ENCODE measurements around the gene USP12. TPM values are rescaled to one million over a fixed set of nuclear protein-coding genes. Genes with fewer than 3 reads are reported as not detected.
A peak's percentile ranks its signal among the peaks of the same experiment; 100 is the strongest.

The USP12 gene
- total and polyA plus RNA-seq, 3 experiments from 2014 or later = 14.5 to 73.2 (median 72.1) TPM

GRCh38 chr13:27131906-27132305 lies 39.7 kb downstream of the USP12 start:
- Histone ChIP-seq H3K27me3 (ENCODE audit: insufficient read depth, low read length, poor library complexity, severe bottlenecking) (no peaks in the 10 kb centered on the region), H3K9me3 (ENCODE audit: low read length) (no peaks in the 10 kb centered on the region), H3K4me1 (ENCODE audit: insufficient read depth, low read length) (peaks cover 34% of the 10 kb centered on the region), H3K36me3 (ENCODE audit: insufficient read depth, low read length) (no peaks in the 10 kb centered on the region), H3K4me3 (ENCODE audit: low read length) (no peak overlapping the region), H3K27ac (ENCODE audit: low read depth, low read length) (no peak overlapping the region)
- DNase-seq = no peak
- ChIA-PET POLR2A (interaction anchor here (1.4 kb wide), 1 partner anchor 39 kb away, joined by 3 read pairs; no protein-coding TSS in a partner anchor), CTCF (no interaction called here)
- Mint-ChIP-seq H3K4me3 (peak overlapping the region in 6 of 7 donors; percentile 32 to 75 (median 62)), H3K27me3 (no peaks in the 10 kb centered on the region), H3K9me3 (peaks cover 0 to 2% (median 0%) of the 10 kb centered on the region in 5 donors), H3K4me1 (peaks cover 62 to 94% (median 81%) of the 10 kb centered on the region in 3 donors), H3K27ac (peak overlapping the region; percentile 73 to 92 (median 88)), H3K36me3 (peaks cover 0 to 6% (median 2%) of the 10 kb centered on the region in 3 donors)

DNA sequence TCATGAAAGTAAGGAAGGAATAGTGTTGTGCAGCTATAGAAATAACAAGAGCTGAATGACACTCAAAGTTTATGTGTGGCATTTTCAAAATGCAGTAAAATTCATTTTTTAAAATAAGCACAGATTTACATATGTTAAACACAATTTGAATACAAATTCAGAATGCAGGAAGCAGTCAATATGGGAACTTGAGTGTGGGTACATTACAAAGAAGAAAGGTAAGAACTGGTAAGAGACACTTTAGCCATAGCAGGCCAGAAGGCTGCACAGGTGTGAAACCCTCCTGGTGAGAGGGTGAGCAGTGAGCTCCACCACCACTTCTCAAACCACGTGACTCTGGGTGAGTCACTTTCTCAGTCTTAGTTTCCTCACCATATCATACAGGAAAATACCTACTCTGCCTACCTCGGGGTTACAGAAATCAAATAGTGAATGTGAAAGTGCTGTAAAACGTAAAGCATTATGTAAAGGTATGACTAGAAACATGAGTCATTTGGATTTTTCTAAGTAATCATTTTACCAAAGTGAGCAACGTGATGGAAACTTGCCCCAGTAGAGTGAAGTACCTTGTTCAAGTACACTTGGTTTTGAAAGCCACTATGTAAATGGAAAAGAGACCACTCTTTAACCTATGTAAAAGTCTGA lies 40.5 kb downstream of the USP12 start:
- Histone ChIP-seq H3K9me3 (ENCODE audit: low read length) (no peaks in the 10 kb centered on the region), H3K27me3 (ENCODE audit: insufficient read depth, low read length, poor library complexity, severe bottlenecking) (no peaks in the 10 kb centered on the region), H3K4me3 (ENCODE audit: low read length) (no peak overlapping the region), H3K36me3 (ENCODE audit: insufficient read depth, low read length) (no peaks in the 10 kb centered on the region), H3K27ac (ENCODE audit: low read depth, low read length) (no peak overlapping the region), H3K4me1 (ENCODE audit: insufficient read depth, low read length) (peaks cover 34% of the 10 kb centered on the region)
- Mint-ChIP-seq H3K4me3 (peak overlapping the region; percentile 17 to 75 (median 64)), H3K9me3 (peaks cover 0 to 2% (median 0%) of the 10 kb centered on the region in 5 donors), H3K27ac (peak overlapping the region; percentile 73 to 92 (median 88)), H3K4me1 (peaks cover 66 to 95% (median 84%) of the 10 kb centered on the region in 3 donors), H3K36me3 (peaks cover 0 to 6% (median 2%) of the 10 kb centered on the region in 3 donors), H3K27me3 (no peaks in the 10 kb centered on the region)
- DNase-seq = peak; percentile 7 to 82 (median 62)
- CTCF ChIA-PET = interaction anchor here (1.6 kb wide), 1 partner anchor 21 kb away, joined by 3 read pairs; no protein-coding TSS in a partner anchor
- POLR2A ChIA-PET = interaction anchor here (1.4 kb wide), 1 partner anchor 40 kb away, joined by 3 read pairs; no protein-coding TSS in a partner anchor

DNA sequence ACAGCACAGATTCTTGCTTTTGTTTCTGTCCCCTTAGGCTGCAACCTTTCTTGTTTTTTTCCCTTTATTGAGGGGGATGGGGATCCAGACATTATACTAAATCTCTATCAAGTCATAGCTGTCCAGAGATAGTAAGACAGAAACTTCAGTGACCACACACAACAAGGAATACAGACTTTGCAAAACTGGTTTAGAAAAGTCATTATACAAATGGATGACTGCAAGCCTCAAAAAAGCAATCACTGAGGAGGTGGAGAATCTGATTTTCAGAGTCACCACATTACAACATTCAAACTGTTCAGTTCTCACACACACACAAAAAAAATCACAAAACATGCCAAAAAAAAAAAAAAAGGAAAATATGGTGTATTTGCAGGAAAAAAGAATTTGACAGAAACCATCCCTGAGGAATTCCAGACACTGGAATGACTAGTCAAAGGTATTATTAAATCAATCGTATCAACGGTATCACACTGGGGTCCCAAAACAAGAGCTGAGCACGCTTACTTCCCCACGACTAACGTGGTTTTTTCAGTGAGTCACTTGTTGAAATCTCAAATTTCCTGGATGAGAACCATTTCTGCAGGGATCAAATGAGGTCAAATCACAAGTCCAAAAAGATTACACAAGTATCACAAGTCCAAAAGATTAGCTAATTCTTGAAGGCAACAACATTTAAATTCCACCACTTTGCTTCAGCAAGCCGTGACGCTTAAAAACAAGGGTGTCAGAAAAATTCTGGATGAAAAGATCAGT lies 41.2 kb downstream of the USP12 start:
- H3K27me3 Mint-ChIP-seq = no peaks in the 10 kb centered on the region
- Histone ChIP-seq H3K4me3 (ENCODE audit: low read length) (no peak overlapping the region), H3K27ac (ENCODE audit: low read depth, low read length) (no peak overlapping the region), H3K9me3 (ENCODE audit: low read length) (no peaks in the 10 kb centered on the region), H3K36me3 (ENCODE audit: insufficient read depth, low read length) (no peaks in the 10 kb centered on the region), H3K4me1 (ENCODE audit: insufficient read depth, low read length) (peaks cover 34% of the 10 kb centered on the region), H3K27me3 (ENCODE audit: insufficient read depth, low read length, poor library complexity, severe bottlenecking) (no peaks in the 10 kb centered on the region)
- ChIA-PET CTCF (interaction anchor here (1.6 kb wide), 1 partner anchor 22 kb away, joined by 3 read pairs; no protein-coding TSS in a partner anchor), POLR2A (no interaction called here)
- H3K9me3 Mint-ChIP-seq = peaks cover 0 to 2% (median 0%) of the 10 kb centered on the region in 5 donors
- H3K27ac Mint-ChIP-seq = peak overlapping the region; percentile 4 to 92 (median 86)
- peaks cover 67 to 95% (median 80%) of the 10 kb centered on the region in 3 donors for H3K4me1 Mint-ChIP-seq
- peaks cover 0 to 6% (median 2%) of the 10 kb centered on the region in 3 donors for H3K36me3 Mint-ChIP-seq
- DNase-seq = no peak
- peak overlapping the region; percentile 8 to 66 (median 59) for H3K4me3 Mint-ChIP-seq

DNA sequence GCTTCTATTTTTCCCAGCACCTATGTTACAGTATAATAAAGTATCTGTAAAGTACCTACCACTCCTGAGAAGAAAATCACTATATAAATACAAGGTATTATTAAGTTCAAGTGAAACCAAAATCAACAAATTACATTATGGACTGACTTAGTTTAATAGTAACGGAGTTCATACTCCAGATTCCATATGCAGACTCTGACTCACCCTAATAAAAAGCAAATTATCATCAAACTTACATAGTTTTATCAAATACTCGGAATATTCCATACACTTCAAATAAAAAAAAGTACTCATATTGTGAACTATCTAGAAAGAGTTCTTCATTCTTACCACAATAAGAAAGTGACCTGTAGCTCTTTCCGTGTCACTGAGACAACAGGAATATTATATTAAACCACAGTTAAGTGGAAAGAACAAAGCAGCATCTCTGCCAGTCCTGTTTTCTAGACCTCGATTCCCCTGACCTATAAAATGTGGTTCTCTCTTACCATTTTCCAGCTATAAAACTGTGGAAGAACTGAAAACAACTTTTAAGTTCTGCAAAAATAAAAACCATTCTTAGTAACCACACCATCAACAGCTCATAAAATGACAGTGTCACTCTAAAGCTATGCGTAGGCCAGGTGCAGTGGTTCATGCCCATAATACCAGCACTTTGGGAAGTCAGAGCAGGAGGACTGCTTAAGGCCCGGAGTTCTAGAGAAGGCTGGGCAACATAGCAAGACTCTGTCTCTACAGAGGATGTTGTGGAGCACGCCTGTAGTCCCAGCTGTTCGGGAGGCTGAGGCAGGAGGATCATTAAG lies 42.6 kb downstream of the USP12 start:
- Mint-ChIP-seq H3K27me3 (no peaks in the 10 kb centered on the region), H3K9me3 (peaks cover 0 to 3% (median 2%) of the 10 kb centered on the region in 5 donors), H3K27ac (peak overlapping the region in 2 of 8 donors; percentile 23 to 54), H3K36me3 (peaks cover 2 to 9% (median 3%) of the 10 kb centered on the region in 3 donors), H3K4me1 (peaks cover 67 to 95% (median 87%) of the 10 kb centered on the region in 3 donors), H3K4me3 (peak overlapping the region in 1 of 7 donors; percentile 28)
- H3K36me3 ChIP-seq (ENCODE audit: insufficient read depth, low read length) = no peaks in the 10 kb centered on the region
- CTCF ChIA-PET = no interaction called here
- H3K27me3 ChIP-seq (ENCODE audit: insufficient read depth, low read length, poor library complexity, severe bottlenecking) = no peaks in the 10 kb centered on the region
- DNase-seq = no peak
- H3K4me3 ChIP-seq (ENCODE audit: low read length) = no peak overlapping the region
- POLR2A ChIA-PET = no interaction called here
- peaks cover 34% of the 10 kb centered on the region for H3K4me1 ChIP-seq (ENCODE audit: insufficient read depth, low read length)
- no peaks in the 10 kb centered on the region for H3K9me3 ChIP-seq (ENCODE audit: low read length)
- H3K27ac ChIP-seq (ENCODE audit: low read depth, low read length) = no peak overlapping the region

DNA sequence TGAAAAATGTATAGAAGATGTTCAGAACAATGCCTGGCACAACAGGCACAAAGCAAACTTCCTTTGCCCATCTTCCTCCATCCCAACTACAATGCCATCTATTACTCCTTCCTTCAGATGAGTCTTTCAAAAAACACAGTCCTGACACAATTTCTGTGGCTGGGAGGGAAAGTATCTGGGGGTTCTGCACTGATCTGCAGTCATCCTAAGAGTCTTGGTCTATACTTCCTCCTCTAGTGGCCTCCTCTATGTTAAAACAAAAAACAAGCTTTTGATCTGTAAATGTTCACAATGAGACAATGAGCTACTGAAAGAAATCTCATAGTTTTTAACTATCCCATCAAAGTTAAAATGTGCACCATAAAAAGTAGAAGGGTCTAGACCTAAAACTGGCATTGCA lies 44.8 kb downstream of the USP12 start:
- no peaks in the 10 kb centered on the region for H3K9me3 ChIP-seq (ENCODE audit: low read length)
- H3K4me1 Mint-ChIP-seq = peaks cover 59 to 89% (median 85%) of the 10 kb centered on the region in 3 donors
- no peaks in the 10 kb centered on the region for H3K27me3 ChIP-seq (ENCODE audit: insufficient read depth, low read length, poor library complexity, severe bottlenecking)
- H3K27ac ChIP-seq (ENCODE audit: low read depth, low read length) = no peak overlapping the region
- peaks cover 7 to 20% (median 15%) of the 10 kb centered on the region in 3 donors for H3K36me3 Mint-ChIP-seq
- no peak for DNase-seq
- POLR2A ChIA-PET = no interaction called here
- peak overlapping the region in 1 of 7 donors; percentile 1 for H3K4me3 Mint-ChIP-seq
- peaks cover 2 to 10% (median 4%) of the 10 kb centered on the region in 5 donors for H3K9me3 Mint-ChIP-seq
- CTCF ChIA-PET = interaction anchor here (1.3 to 1.4 kb wide), 2 partner anchors 12 to 17 kb away, joined by 3 read pairs; no protein-coding TSS in a partner anchor
- H3K27ac Mint-ChIP-seq = peak overlapping the region in 3 of 8 donors; percentile 6 to 26 (median 23)
- no peaks in the 10 kb centered on the region for H3K36me3 ChIP-seq (ENCODE audit: insufficient read depth, low read length)
- no peak overlapping the region for H3K4me3 ChIP-seq (ENCODE audit: low read length)
- no peaks in the 10 kb centered on the region for H3K27me3 Mint-ChIP-seq
- H3K4me1 ChIP-seq (ENCODE audit: insufficient read depth, low read length) = peaks cover 22% of the 10 kb centered on the region

DNA sequence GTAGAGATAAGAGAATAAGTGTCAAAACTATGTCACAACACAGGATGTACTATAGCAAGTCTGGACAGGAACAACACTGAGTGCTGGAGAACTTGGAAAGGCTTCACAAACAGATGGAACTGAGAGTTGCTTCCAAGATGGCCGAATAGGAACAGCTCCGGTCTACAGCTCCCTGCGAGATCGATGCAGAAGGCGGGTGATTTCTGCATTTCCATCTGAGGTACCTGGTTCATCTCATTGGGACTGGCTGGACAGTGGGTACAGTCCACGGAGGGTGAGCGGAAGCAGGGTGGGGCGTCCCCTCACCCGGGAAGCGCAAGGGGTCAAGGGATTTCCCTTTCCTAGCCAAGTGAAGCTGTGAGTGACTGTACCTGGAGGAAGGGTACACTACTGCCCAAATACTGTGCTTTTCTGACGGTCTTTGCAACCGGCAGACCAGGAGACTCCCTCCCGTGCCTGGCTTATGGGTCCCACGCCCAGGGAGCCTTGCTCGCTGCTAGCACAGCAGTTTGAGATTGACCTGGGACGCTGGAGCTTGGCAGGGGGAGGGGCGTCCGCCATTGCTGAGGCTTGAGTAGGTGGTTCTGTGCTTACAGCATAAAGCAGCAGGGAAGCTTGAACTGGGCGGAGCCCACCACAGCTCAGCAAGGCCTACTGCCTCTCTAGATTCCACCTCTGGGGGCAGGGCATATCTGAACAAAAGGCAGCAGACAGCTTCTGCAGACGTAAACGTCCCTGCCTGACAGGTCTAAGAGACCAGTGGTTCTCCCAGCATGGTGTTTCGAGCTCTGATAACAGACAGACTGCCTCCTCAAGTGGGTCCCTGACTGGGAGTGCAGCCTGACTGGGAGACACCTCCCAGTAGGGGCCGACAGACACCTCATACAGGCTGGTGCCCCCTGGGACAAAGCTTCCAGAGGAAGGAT lies 46.0 kb downstream of the USP12 start:
- H3K27ac Mint-ChIP-seq = no peak overlapping the region
- peak overlapping the region in 1 of 7 donors; percentile 11 for H3K4me3 Mint-ChIP-seq
- H3K36me3 Mint-ChIP-seq = peaks cover 8 to 22% (median 19%) of the 10 kb centered on the region in 3 donors
- ChIA-PET CTCF (interaction anchor here (1.4 kb wide), 1 partner anchor 15 kb away, joined by 3 read pairs; no protein-coding TSS in a partner anchor), POLR2A (no interaction called here)
- H3K9me3 Mint-ChIP-seq = peaks cover 2 to 10% (median 4%) of the 10 kb centered on the region in 5 donors
- Histone ChIP-seq H3K27me3 (ENCODE audit: insufficient read depth, low read length, poor library complexity, severe bottlenecking) (no peaks in the 10 kb centered on the region), H3K9me3 (ENCODE audit: low read length) (no peaks in the 10 kb centered on the region), H3K27ac (ENCODE audit: low read depth, low read length) (peak overlapping the region; percentile 39), H3K4me3 (ENCODE audit: low read length) (no peak overlapping the region), H3K4me1 (ENCODE audit: insufficient read depth, low read length) (peaks cover 16% of the 10 kb centered on the region), H3K36me3 (ENCODE audit: insufficient read depth, low read length) (no peaks in the 10 kb centered on the region)
- peaks cover 54 to 86% (median 82%) of the 10 kb centered on the region in 3 donors for H3K4me1 Mint-ChIP-seq
- H3K27me3 Mint-ChIP-seq = no peaks in the 10 kb centered on the region
- no peak for DNase-seq

- peaks cover 7 to 19% (median 18%) of the 10 kb centered on the region in 3 donors for H3K36me3 Mint-ChIP-seq
- Histone ChIP-seq H3K9me3 (ENCODE audit: low read length) (no peaks in the 10 kb centered on the region), H3K27ac (ENCODE audit: low read depth, low read length) (no peak overlapping the region), H3K36me3 (ENCODE audit: insufficient read depth, low read length) (no peaks in the 10 kb centered on the region), H3K27me3 (ENCODE audit: insufficient read depth, low read length, poor library complexity, severe bottlenecking) (no peaks in the 10 kb centered on the region), H3K4me3 (ENCODE audit: low read length) (no peak overlapping the region), H3K4me1 (ENCODE audit: insufficient read depth, low read length) (peaks cover 16% of the 10 kb centered on the region)
- no peak for DNase-seq
- H3K27ac Mint-ChIP-seq = no peak overlapping the region
- peaks cover 2 to 10% (median 4%) of the 10 kb centered on the region in 5 donors for H3K9me3 Mint-ChIP-seq
- peaks cover 53 to 86% (median 81%) of the 10 kb centered on the region in 3 donors for H3K4me1 Mint-ChIP-seq
- ChIA-PET CTCF (no interaction called here), POLR2A (no interaction called here)
- H3K4me3 Mint-ChIP-seq = no peak overlapping the region
- H3K27me3 Mint-ChIP-seq = no peaks in the 10 kb centered on the region
These were observed 47.0 kb downstream of the USP12 start for GRCh38 chr13:27124571-27124970.
